A673 (cell line): ENCODE measurements around the gene MASP1.

ENCODE experiments used
- CTCF ChIP-seq: fragments of 300-800, 200-600 bp; sonication (generic); conservative IDR thresholded peaks from 2 replicates; pipeline ENCODE4 v1.5.1; 2017; ENCODE audit warnings: low read depth, mild to moderate bottlenecking, antibody characterized with exemption, low read length, moderate library complexity, mixed read lengths
- EZH2 ChIP-seq: fragments of 200-600 bp; sonication (generic); IDR thresholded peaks from 2 replicates; pipeline ENCODE4 v1.6.1; 2017; ENCODE audit warnings: borderline replicate concordance, low read depth, mild to moderate bottlenecking, mixed read lengths, antibody characterized with exemption, low read length; ENCODE audit not compliant: poor library complexity, severe bottlenecking

DNA sequence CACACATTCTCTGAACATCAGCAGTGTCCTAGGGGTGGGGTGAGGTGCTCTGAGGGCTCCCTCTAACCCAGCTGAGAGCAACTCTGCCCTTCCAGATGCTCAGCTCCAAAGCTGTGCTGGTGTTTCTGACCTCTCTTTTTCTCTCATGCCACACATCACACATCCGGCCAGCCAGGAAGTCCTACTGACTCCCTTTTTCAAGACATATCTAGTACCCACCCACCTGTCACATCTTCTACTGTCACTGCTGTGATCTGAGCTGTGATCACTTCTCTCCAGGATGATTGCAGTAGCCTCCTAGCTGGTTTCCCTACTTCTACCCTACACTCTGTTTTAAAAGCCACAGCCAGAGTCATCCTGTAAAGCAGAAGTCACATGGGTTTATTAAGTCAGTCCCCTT lies 30.2 kb upstream of the MASP1 start:
- TF ChIP-seq CTCF (no peak), EZH2 (no peak)
